Measurements from ENCODE around the gene MARK3.

Gene MARK3

GRCh38 chr14:103489621-103490020 is 104.4 kb downstream of the MARK3 start:
- H3K9me3 Mint-ChIP-seq, result no peaks in the 10 kb centered on the region
- no peak overlapping the region for H3K4me3 Mint-ChIP-seq
- no peaks in the 10 kb centered on the region for H3K27me3 Mint-ChIP-seq (ENCODE audit: low read depth)
- H3K4me1 Mint-ChIP-seq (ENCODE audit: low read depth), result no peaks in the 10 kb centered on the region
- no peak overlapping the region for H3K27ac Mint-ChIP-seq
- H3K36me3 Mint-ChIP-seq (ENCODE audit: low read depth), result peaks cover 19% of the 10 kb centered on the region

DNA sequence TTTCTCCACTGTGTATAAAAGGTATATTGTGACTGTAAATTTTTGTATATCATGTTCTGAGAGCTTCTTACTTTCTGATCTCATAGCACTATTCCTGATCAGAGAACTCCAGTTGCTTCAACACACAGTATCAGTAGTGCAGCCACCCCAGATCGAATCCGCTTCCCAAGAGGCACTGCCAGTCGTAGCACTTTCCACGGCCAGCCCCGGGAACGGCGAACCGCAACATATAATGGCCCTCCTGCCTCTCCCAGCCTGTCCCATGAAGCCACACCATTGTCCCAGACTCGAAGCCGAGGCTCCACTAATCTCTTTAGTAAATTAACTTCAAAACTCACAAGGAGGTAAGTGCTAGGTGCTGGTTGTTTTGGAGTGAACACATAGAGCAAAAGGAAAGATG is 106.5 kb downstream of the MARK3 start:
- Mint-ChIP-seq H3K4me1 (ENCODE audit: low read depth) (no peaks in the 10 kb centered on the region), H3K36me3 (ENCODE audit: low read depth) (peaks cover 19% of the 10 kb centered on the region), H3K27ac (no peak overlapping the region), H3K27me3 (ENCODE audit: low read depth) (no peaks in the 10 kb centered on the region), H3K9me3 (no peaks in the 10 kb centered on the region), H3K4me3 (no peak overlapping the region)

- peaks cover 18% of the 10 kb centered on the region for H3K36me3 Mint-ChIP-seq (ENCODE audit: low read depth)
- no peaks in the 10 kb centered on the region for H3K9me3 Mint-ChIP-seq
- H3K4me3 Mint-ChIP-seq, result no peak overlapping the region
- no peak overlapping the region for H3K27ac Mint-ChIP-seq
- no peaks in the 10 kb centered on the region for H3K27me3 Mint-ChIP-seq (ENCODE audit: low read depth)
- H3K4me1 Mint-ChIP-seq (ENCODE audit: low read depth), result no peaks in the 10 kb centered on the region
These were observed 107.1 kb downstream of the MARK3 start for GRCh38 chr14:103492156-103492925.

DNA sequence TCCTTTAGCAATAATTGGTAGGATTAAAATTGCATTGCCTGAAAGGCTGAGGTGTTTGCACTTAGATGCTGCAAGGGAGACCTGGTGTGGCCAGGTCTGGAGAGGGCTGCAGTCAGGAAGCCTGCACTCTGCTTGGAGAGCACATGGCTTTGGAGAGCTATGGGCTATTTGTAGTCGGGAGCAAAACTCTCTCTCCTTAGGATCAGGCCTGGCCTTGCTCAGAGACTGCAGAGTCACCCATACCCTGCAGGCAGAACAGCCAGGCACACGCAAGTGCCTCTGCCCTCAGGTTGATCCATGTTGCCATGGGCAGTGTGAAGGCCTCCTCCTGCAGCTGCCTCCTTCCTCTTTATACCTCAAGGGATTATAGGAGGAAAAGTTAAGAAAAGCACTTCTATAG is 110.6 kb downstream of the MARK3 start:
- Mint-ChIP-seq H3K36me3 (ENCODE audit: low read depth) (peaks cover 18% of the 10 kb centered on the region), H3K27me3 (ENCODE audit: low read depth) (no peaks in the 10 kb centered on the region)

DNA sequence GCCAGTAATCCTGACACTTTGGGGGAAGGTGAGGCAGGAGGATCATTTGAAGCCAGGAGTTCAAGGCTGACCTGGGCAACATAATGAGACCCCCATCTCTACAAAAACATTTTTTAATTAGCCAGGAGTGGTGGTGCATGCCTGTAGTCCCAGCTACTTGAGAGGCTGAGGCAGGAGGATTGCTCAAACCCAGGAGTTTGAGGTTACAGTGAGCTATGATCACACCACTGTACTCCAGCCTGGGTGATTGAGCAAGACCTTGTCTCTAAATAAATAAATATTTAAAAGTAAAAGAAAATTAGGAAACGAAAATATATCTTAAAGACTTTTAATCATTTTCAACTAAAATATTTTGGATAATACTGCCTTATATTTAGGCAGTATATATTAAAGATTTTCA is 111.6 kb downstream of the MARK3 start:
- no peaks in the 10 kb centered on the region for H3K27me3 Mint-ChIP-seq (ENCODE audit: low read depth)
- no peak overlapping the region for H3K27ac Mint-ChIP-seq
- no peak overlapping the region for H3K4me3 Mint-ChIP-seq
- H3K9me3 Mint-ChIP-seq, result no peaks in the 10 kb centered on the region
- peaks cover 4% of the 10 kb centered on the region for H3K4me1 Mint-ChIP-seq (ENCODE audit: low read depth)
- peaks cover 17% of the 10 kb centered on the region for H3K36me3 Mint-ChIP-seq (ENCODE audit: low read depth)

More for the DNA sequence above, 110.6 kb downstream of the MARK3 start:
- Mint-ChIP-seq H3K9me3 (no peaks in the 10 kb centered on the region), H3K4me1 (ENCODE audit: low read depth) (peaks cover 4% of the 10 kb centered on the region), H3K27ac (no peak overlapping the region), H3K4me3 (no peak overlapping the region)

DNA sequence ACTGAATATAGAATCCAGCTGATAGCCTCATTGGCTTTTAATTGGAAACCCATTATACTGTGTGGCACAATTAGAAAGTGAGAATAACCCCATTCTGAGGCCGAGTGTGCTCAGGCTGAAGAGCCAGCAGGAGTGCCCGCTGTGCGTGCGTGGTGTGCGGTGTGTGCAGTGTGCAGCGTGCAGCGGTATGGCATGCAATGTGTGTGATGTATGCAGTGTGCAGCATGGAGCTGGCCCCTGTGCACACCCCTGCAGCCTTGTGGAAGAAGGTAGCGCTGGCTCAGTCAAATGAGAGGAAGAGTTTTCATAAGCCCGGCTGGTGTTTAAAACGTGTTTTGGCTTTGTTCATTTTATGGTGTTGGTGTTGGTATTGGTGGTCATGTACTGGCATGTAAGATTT is 114.5 kb downstream of the MARK3 start:
- Mint-ChIP-seq H3K9me3 (no peaks in the 10 kb centered on the region), H3K36me3 (ENCODE audit: low read depth) (peaks cover 32% of the 10 kb centered on the region), H3K4me1 (ENCODE audit: low read depth) (peaks cover 4% of the 10 kb centered on the region), H3K4me3 (no peak overlapping the region), H3K27ac (no peak overlapping the region), H3K27me3 (ENCODE audit: low read depth) (no peaks in the 10 kb centered on the region)

- Mint-ChIP-seq H3K4me3 (no peak overlapping the region), H3K4me1 (ENCODE audit: low read depth) (peaks cover 4% of the 10 kb centered on the region), H3K27me3 (ENCODE audit: low read depth) (no peaks in the 10 kb centered on the region), H3K36me3 (ENCODE audit: low read depth) (peaks cover 35% of the 10 kb centered on the region), H3K27ac (no peak overlapping the region), H3K9me3 (no peaks in the 10 kb centered on the region)
These were observed 115.2 kb downstream of the MARK3 start for GRCh38 chr14:103500148-103500990.

- no peaks in the 10 kb centered on the region for H3K9me3 Mint-ChIP-seq
- H3K27ac Mint-ChIP-seq, result peak overlapping the region; percentile 12
- no peak overlapping the region for H3K4me3 Mint-ChIP-seq
- H3K27me3 Mint-ChIP-seq (ENCODE audit: low read depth), result no peaks in the 10 kb centered on the region
- peaks cover 35% of the 10 kb centered on the region for H3K36me3 Mint-ChIP-seq (ENCODE audit: low read depth)
- H3K4me1 Mint-ChIP-seq (ENCODE audit: low read depth), result peaks cover 4% of the 10 kb centered on the region
These were observed 116.0 kb downstream of the MARK3 start for GRCh38 chr14:103501041-103501870.

GRCh38 chr14:103501921-103502669 is 116.9 kb downstream of the MARK3 start:
- Mint-ChIP-seq H3K9me3 (no peaks in the 10 kb centered on the region), H3K27ac (no peak overlapping the region), H3K4me1 (ENCODE audit: low read depth) (peaks cover 4% of the 10 kb centered on the region), H3K27me3 (ENCODE audit: low read depth) (no peaks in the 10 kb centered on the region), H3K36me3 (ENCODE audit: low read depth) (peaks cover 37% of the 10 kb centered on the region), H3K4me3 (no peak overlapping the region)

- H3K9me3 Mint-ChIP-seq, result no peaks in the 10 kb centered on the region
These were observed 117.7 kb downstream of the MARK3 start for GRCh38 chr14:103502877-103503276.

DNA sequence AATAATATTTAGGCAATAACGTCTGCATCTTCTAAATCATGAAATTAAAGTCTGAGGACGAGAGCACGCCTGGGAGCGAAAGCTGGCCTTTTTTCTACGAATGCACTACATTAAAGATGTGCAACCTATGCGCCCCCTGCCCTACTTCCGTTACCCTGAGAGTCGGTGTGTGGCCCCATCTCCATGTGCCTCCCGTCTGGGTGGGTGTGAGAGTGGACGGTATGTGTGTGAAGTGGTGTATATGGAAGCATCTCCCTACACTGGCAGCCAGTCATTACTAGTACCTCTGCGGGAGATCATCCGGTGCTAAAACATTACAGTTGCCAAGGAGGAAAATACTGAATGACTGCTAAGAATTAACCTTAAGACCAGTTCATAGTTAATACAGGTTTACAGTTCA is 118.1 kb downstream of the MARK3 start:
- H3K9me3 Mint-ChIP-seq, result no peaks in the 10 kb centered on the region
- H3K27ac Mint-ChIP-seq, result no peak overlapping the region
- H3K36me3 Mint-ChIP-seq (ENCODE audit: low read depth), result peaks cover 37% of the 10 kb centered on the region
- no peaks in the 10 kb centered on the region for H3K27me3 Mint-ChIP-seq (ENCODE audit: low read depth)
- peaks cover 4% of the 10 kb centered on the region for H3K4me1 Mint-ChIP-seq (ENCODE audit: low read depth)
- no peak overlapping the region for H3K4me3 Mint-ChIP-seq

More at GRCh38 chr14:103502877-103503276, 117.7 kb downstream of the MARK3 start:
- H3K4me3 Mint-ChIP-seq, result no peak overlapping the region
- peaks cover 4% of the 10 kb centered on the region for H3K4me1 Mint-ChIP-seq (ENCODE audit: low read depth)
- no peaks in the 10 kb centered on the region for H3K27me3 Mint-ChIP-seq (ENCODE audit: low read depth)
- H3K36me3 Mint-ChIP-seq (ENCODE audit: low read depth), result peaks cover 37% of the 10 kb centered on the region
- H3K27ac Mint-ChIP-seq, result no peak overlapping the region

GRCh38 chr14:103504991-103505565 is 119.9 kb downstream of the MARK3 start:
- H3K27ac Mint-ChIP-seq, result no peak overlapping the region
- H3K4me3 Mint-ChIP-seq, result no peak overlapping the region
- peaks cover under 1% of the 10 kb centered on the region for H3K4me1 Mint-ChIP-seq (ENCODE audit: low read depth)

GRCh38 chr14:103507751-103508150 is 122.5 kb downstream of the MARK3 start:
- Mint-ChIP-seq H3K27ac (no peak overlapping the region), H3K27me3 (ENCODE audit: low read depth) (no peaks in the 10 kb centered on the region), H3K4me1 (ENCODE audit: low read depth) (no peaks in the 10 kb centered on the region), H3K4me3 (no peak overlapping the region), H3K9me3 (no peaks in the 10 kb centered on the region), H3K36me3 (ENCODE audit: low read depth) (peaks cover 27% of the 10 kb centered on the region)

More at GRCh38 chr14:103504991-103505565, 119.9 kb downstream of the MARK3 start:
- Mint-ChIP-seq H3K36me3 (ENCODE audit: low read depth) (peaks cover 41% of the 10 kb centered on the region), H3K27me3 (ENCODE audit: low read depth) (no peaks in the 10 kb centered on the region), H3K9me3 (no peaks in the 10 kb centered on the region)
